Gastrocnemius medialis (tissue), 4 donors: ENCODE data around the gene ARID5A.

Experiments
- POLR2A ChIP-seq, 2 donors: fragments of 450-650 bp; IDR thresholded peaks; one replicate each; pipeline ENCODE4 v1.6.1; 2017; ENCODE audit warnings: antibody characterized with exemption in 2 of 2, mild to moderate bottlenecking in 2 of 2, moderate library complexity in 2 of 2
- TF ChIP-seq, protein P1 (sequence below), 5 experiments: fragments of 450-650 bp in 3 of 5; fragments of 200-600 bp in 2 of 5; sonication (generic) in 2 of 5; IDR thresholded peaks in 4 of 5; conservative IDR thresholded peaks in 1 of 5; 1 replicate in 4 of 5; 2 replicates in 1 of 5; pipeline ENCODE4 v1.5.1; 2016 to 2019; ENCODE audit warnings: antibody characterized with exemption in 5 of 5, mild to moderate bottlenecking in 3 of 5, moderate library complexity in 3 of 5

DNA sequence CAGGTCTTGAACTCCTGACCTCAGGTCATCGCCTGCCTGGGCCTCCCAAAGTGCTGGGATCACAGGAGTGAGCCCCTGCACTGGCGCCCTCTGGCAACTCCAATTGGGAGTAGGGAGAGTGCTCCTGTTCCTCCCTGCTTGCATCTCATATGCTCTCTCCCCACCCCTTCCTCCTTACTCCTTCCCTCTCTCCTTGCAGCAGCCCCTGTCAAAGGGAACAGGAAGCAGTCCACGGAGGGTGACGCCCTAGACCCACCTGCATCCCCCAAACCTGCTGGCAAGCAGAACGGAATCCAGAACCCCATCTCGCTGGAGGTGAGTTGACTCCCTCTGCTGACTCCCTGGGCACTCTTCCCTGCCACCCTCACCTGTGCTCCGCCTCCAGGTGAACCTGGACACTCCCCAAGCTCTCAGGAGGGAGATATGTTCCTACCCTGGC, 10.7 kb downstream of the ARID5A start:
- TF ChIP-seq, protein P1, sequence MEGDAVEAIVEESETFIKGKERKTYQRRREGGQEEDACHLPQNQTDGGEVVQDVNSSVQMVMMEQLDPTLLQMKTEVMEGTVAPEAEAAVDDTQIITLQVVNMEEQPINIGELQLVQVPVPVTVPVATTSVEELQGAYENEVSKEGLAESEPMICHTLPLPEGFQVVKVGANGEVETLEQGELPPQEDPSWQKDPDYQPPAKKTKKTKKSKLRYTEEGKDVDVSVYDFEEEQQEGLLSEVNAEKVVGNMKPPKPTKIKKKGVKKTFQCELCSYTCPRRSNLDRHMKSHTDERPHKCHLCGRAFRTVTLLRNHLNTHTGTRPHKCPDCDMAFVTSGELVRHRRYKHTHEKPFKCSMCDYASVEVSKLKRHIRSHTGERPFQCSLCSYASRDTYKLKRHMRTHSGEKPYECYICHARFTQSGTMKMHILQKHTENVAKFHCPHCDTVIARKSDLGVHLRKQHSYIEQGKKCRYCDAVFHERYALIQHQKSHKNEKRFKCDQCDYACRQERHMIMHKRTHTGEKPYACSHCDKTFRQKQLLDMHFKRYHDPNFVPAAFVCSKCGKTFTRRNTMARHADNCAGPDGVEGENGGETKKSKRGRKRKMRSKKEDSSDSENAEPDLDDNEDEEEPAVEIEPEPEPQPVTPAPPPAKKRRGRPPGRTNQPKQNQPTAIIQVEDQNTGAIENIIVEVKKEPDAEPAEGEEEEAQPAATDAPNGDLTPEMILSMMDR (IDR thresholded peaks at IDR 0.05 in 4 of 5, conservative IDR thresholded peaks at IDR 0.05 in 1 of 5) = no peak
- TF ChIP-seq POLR2A (IDR thresholded peaks at IDR 0.05) = no peak
